HL-60 (cell line): ENCODE measurements around the gene SLC10A2.

Experiments
- CTCF ChIP-seq: IDR thresholded peaks from one replicate; pipeline ENCODE4 v1.5.1; 2011; ENCODE audit warnings: low read length, control low read depth, inconsistent platforms; ENCODE audit not compliant: insufficient read depth
- GABPA ChIP-seq: IDR thresholded peaks from 2 replicates; pipeline ENCODE4 v1.6.1; 2012; ENCODE audit warnings: low read depth
- POLR2AphosphoS5 ChIP-seq: IDR thresholded peaks from 2 replicates; pipeline ENCODE4 v1.6.1; 2012; ENCODE audit warnings: low read depth
- REST ChIP-seq: IDR thresholded peaks from 2 replicates; pipeline ENCODE4 v1.6.1; 2012; ENCODE audit warnings: low read depth; ENCODE audit not compliant: insufficient replicate concordance
- SPI1 ChIP-seq: IDR thresholded peaks from 2 replicates; pipeline ENCODE4 v1.6.1; 2012; ENCODE audit warnings: low read depth, mild to moderate bottlenecking, borderline replicate concordance

- TF ChIP-seq CTCF (no peak), REST (no peak), SPI1 (no peak), POLR2AphosphoS5 (no peak), GABPA (no peak)
These were observed 58.8 kb downstream of the SLC10A2 start for GRCh38 chr13:103007427-103007762.
